Left lung (tissue), 10 donors: ENCODE data around the gene RAD23B. TPM values are rescaled to one million over a fixed set of nuclear protein-coding genes. Genes with fewer than 3 reads are reported as not detected.

Experiments used
- ATAC-seq: fragments of 200-7000 bp; cut with Tn5 transposase; one replicate; pipeline ENCODE4 v1.9.1; 2020; ENCODE audit warnings: moderate library complexity
- DNase-seq, 4 donors: peaks; one replicate each; pipeline ENCODE4 v3.0.0-alpha.2; 2013 to 2020
- H3K27ac ChIP-seq, 2 donors: fragments of 200-600 bp; sonication (generic) in 1 of 2; one replicate each; pipeline versions ENCODE4 v1.5.0 to v1.8.0; 2020 to 2021
- H3K27me3 ChIP-seq, 2 donors: fragments of 200-600 bp; sonication (generic) in 1 of 2; one replicate each; pipeline versions ENCODE4 v1.5.0 to v1.8.0; 2020 to 2021
- H3K36me3 ChIP-seq, 2 donors: fragments of 200-600 bp; sonication (generic) in 1 of 2; one replicate each; pipeline versions ENCODE4 v1.5.0 to v1.8.0; 2020 to 2021
- H3K4me1 ChIP-seq, 2 donors: fragments of 200-600 bp; one replicate each; pipeline ENCODE4 v1.8.0; 2021
- H3K4me3 ChIP-seq, 2 donors: fragments of 200-600 bp; sonication (generic) in 1 of 2; one replicate each; pipeline versions ENCODE4 v1.5.0 to v1.8.0; 2020 to 2021; ENCODE audit warnings: mild to moderate bottlenecking in 1 of 2
- H3K9me3 ChIP-seq, 2 donors: fragments of 200-600 bp; sonication (generic) in 1 of 2; one replicate each; pipeline versions ENCODE4 v1.5.0 to v1.8.0; 2020 to 2021
- intact Hi-C, 2 donors: fragments of 100-400 bp; cut with DNase I; formaldehyde crosslinking; loops; one replicate each; pipeline versions ENCODE4 v1.11.2 to v1.14.2; 2022
- polyA plus RNA-seq, 6 donors: library from polyadenylated mRNA; unstranded; fragments of 120-200 nt; gene quantifications; one replicate each; pipeline ENCODE4 v1.2.1, GENCODE V29; 2013; ENCODE audit not compliant: insufficient read length in 6 of 6
- total RNA-seq, 2 donors: library from RNA; stranded (reverse); fragmentation: NEBNext Ultra II Directional; extraction: Animal tissue kit (Norgen Biotek cat#: 25700); gene quantifications; one replicate each; pipeline ENCODE4 v1.2.1, GENCODE V29; 2021
- TF ChIP-seq, protein P1 (sequence below), 2 donors: fragments of 200-600 bp; sonication (generic) in 1 of 2; IDR thresholded peaks; one replicate each; pipeline versions ENCODE4 v1.5.0 to v1.8.0; 2021; ENCODE audit warnings: antibody characterized with exemption in 2 of 2
- donor health status: DM: no; HTN: yes; CAD: no.
- donor health status: DM: no; HTN: no; CAD: no.

The RAD23B gene
- total and polyA plus RNA-seq, 8 donors = 105 to 142 (median 114) TPM

GRCh38 chr9:107275530-107275929, 7.5 kb upstream of the RAD23B start:
- intact Hi-C loops = no loop called here
- Histone ChIP-seq H3K27ac (no peak overlapping the region), H3K27me3 (no peaks in the 10 kb centered on the region), H3K4me3 (no peak overlapping the region), H3K36me3 (no peaks in the 10 kb centered on the region), H3K9me3 (no peaks in the 10 kb centered on the region), H3K4me1 (peaks cover 0 to 12% of the 10 kb centered on the region in 2 donors)
- TF ChIP-seq, protein P1, sequence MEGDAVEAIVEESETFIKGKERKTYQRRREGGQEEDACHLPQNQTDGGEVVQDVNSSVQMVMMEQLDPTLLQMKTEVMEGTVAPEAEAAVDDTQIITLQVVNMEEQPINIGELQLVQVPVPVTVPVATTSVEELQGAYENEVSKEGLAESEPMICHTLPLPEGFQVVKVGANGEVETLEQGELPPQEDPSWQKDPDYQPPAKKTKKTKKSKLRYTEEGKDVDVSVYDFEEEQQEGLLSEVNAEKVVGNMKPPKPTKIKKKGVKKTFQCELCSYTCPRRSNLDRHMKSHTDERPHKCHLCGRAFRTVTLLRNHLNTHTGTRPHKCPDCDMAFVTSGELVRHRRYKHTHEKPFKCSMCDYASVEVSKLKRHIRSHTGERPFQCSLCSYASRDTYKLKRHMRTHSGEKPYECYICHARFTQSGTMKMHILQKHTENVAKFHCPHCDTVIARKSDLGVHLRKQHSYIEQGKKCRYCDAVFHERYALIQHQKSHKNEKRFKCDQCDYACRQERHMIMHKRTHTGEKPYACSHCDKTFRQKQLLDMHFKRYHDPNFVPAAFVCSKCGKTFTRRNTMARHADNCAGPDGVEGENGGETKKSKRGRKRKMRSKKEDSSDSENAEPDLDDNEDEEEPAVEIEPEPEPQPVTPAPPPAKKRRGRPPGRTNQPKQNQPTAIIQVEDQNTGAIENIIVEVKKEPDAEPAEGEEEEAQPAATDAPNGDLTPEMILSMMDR (IDR thresholded peaks at IDR 0.05) = no peak
- no peak for ATAC-seq
- DNase-seq = no peak

DNA sequence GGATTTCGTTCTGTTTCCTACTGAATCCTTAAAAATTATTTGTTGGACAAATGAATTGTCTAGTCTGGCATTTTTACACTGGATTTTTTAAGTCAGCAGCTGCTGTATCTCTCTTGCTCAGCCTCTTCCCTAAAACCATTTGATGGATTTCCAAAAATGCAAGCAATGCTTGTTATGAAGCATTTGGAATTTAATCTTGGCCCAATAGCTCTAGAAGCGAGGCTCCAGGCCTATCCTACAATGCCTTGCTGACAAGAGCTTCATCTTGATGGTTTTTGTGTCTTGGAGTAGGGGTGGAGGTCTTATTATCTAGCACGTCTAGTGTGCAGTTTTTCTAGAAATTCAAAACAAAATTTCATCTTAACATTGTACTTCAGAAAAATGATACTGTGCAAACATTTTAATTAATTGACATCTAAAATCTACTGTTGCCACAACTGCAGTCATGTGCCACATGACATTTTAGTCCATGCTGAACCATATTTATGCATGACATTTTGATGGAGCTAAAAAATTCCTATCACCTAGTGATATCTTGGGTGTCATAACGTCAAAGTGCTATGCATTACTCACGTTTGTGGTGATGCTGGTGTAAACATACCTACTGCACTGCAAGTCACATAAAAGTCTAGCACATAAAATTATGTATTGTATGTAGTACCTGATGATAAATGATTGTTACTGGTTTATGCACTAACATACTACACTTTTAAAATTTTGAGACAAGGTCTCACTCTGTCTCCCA, 5.9 kb upstream of the RAD23B start:
- DNase-seq (no peak), ATAC-seq (no peak)
- no peaks in the 10 kb centered on the region for H3K27me3 ChIP-seq
- H3K9me3 ChIP-seq = no peaks in the 10 kb centered on the region
- no peaks in the 10 kb centered on the region for H3K36me3 ChIP-seq
- TF ChIP-seq, protein P1 (IDR thresholded peaks at IDR 0.05) = no peak
- peaks cover 0 to 20% of the 10 kb centered on the region in 2 donors for H3K4me1 ChIP-seq
- H3K4me3 ChIP-seq = no peak overlapping the region
- intact Hi-C loops = no loop called here
- no peak overlapping the region for H3K27ac ChIP-seq

DNA sequence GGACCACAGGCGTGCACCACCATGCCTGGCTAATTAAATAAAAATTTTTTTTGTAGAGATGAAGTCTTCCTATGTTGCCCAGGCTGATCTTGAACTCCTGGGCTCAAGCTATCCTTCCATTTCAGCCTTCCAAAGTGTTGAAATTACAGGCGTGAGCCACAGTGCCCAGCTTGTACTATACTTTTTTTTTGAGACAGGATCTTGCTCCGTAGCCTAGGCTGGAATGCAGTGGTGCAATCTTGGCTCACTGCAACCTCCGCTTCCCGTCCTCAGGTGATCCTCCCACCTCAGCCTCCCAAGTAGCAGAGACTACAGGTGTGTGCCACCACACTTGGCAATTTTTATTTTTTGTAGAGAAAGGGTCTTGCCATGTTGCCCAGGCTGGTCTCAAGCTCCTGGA, 5.3 kb upstream of the RAD23B start:
- no peaks in the 10 kb centered on the region for H3K36me3 ChIP-seq
- peaks cover 0 to 24% of the 10 kb centered on the region in 2 donors for H3K4me1 ChIP-seq
- no peaks in the 10 kb centered on the region for H3K27me3 ChIP-seq
- DNase-seq (no peak), ATAC-seq (no peak)
- intact Hi-C loops = no loop called here
- H3K4me3 ChIP-seq = no peak overlapping the region
- no peaks in the 10 kb centered on the region for H3K9me3 ChIP-seq
- TF ChIP-seq, protein P1 (IDR thresholded peaks at IDR 0.05) = no peak
- H3K27ac ChIP-seq = no peak overlapping the region

DNA sequence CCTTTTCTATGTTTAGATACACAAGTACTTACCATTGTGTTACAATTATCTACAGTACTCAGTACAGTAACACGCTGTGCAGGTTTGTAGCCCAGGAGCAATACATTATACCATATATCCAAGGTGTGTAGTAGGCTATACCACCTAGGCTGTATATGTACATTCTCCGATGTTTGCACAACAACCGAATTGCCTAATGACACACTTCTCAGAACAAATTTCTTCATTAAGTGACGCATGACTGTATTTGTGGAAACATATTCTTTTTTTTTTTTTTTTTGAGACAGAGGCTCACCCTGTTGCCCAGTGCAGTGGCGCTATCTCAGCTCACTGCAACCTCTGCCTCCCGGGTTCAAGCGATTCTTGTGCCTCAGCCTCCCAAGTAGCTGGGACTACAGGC, 4.0 kb upstream of the RAD23B start:
- DNase-seq = no peak
- no peaks in the 10 kb centered on the region for H3K36me3 ChIP-seq
- ATAC-seq = no peak
- peaks cover 0 to 24% of the 10 kb centered on the region in 2 donors for H3K4me1 ChIP-seq
- TF ChIP-seq, protein P1 (IDR thresholded peaks at IDR 0.05) = no peak
- peak overlapping the region in 1 of 2 donors; percentile 59 for H3K27ac ChIP-seq
- intact Hi-C loops = no loop called here
- H3K4me3 ChIP-seq = no peak overlapping the region
- no peaks in the 10 kb centered on the region for H3K27me3 ChIP-seq
- H3K9me3 ChIP-seq = no peaks in the 10 kb centered on the region

- DNase-seq = no peak
- Histone ChIP-seq H3K9me3 (no peaks in the 10 kb centered on the region), H3K4me3 (no peak overlapping the region), H3K36me3 (no peaks in the 10 kb centered on the region), H3K4me1 (peaks cover 0 to 35% of the 10 kb centered on the region in 2 donors), H3K27ac (peak overlapping the region in 1 of 2 donors; percentile 100), H3K27me3 (no peaks in the 10 kb centered on the region)
- TF ChIP-seq, protein P1 (IDR thresholded peaks at IDR 0.05) = no peak
- no peak for ATAC-seq
- intact Hi-C loops = no loop called here
These were observed 2.5 kb upstream of the RAD23B start for GRCh38 chr9:107280543-107280942.
